Measurements from ENCODE around the gene AKR1C4. TPM values are rescaled to one million over a fixed set of nuclear protein-coding genes. Genes with fewer than 3 reads are reported as not detected.
"Not testable (repeated sequence)": the region's sequence is repeated elsewhere in the genome, so short reads cannot be mapped to it uniquely, and the experiment has no call there.

Gene AKR1C4
- total RNA-seq, 1 experiment from 2014 or later: not detected

DNA sequence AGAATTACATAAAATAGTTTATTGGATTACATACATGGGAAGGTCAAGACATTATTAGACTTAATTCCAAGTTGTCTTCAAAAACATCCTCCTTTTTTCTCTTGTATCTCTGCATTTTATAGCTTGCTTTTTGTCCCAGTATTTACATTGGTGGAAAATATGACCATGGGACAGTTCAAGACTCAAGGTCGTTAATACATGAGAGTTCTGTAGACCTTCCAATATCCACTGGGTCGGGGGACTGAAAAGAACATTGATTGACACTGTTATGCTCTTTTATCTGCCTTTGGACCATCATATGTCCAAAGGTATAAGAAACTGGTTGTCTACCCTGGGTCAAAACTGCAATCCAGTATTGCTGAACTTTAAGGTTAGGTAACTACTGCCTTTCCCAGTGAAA is 36.7 kb downstream of the AKR1C4 start:
- no peaks in the 10 kb centered on the region for H3K36me3 ChIP-seq
- no peaks in the 10 kb centered on the region for H3K9me3 ChIP-seq (replicated peaks)
- no peaks in the 10 kb centered on the region for H3K27me3 ChIP-seq
- DNase-seq: no peak
- 0 out of 2 replicates have a peak, but pooled peaks cover 3% of the 10 kb centered on the region for H3K4me1 ChIP-seq
- H3K27ac ChIP-seq: no peak overlapping the region
- no peak overlapping the region for H3K4me3 ChIP-seq

DNA sequence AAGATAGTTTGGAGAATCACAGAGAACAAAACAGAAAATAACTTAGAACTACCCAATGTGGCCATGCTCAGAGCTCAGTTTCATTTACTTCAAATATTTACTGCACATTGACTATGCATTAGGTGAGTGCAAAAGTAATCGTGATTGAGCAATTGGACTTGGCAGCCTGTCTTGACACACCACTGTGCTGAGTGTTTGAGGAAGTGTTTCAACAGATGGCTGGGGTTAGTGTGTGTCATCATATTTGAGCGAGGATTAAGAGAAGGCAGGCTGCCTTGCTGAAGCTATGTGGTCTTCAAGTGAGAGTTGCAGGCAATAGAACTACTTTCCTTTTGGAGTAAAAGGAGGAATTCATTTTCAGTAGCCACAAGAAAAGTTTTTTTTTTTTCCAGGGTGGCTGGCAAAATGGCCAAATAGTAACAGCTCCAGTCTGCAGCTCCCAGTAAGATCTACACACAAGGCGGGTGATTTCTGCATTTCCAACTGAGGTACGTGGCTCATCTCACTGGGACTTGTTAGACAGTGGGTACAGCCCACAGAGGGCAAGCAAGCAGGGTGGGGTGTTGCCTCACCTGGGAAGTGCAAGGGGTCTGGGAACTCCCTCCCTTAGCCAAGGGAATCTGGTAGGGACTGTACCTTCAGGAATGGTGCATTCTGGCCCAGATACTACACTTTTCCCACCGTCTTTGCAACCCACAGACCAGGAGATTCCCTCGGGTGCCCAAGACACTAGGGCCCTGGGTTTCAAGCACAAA is 37.6 kb downstream of the AKR1C4 start:
- Histone ChIP-seq H3K4me3 (no peak overlapping the region), H3K27me3 (no peaks in the 10 kb centered on the region), H3K27ac (no peak overlapping the region), H3K9me3 (replicated peaks) (no peaks in the 10 kb centered on the region), H3K4me1 (0 out of 2 replicates have a peak, but pooled peaks cover 3% of the 10 kb centered on the region), H3K36me3 (no peaks in the 10 kb centered on the region)
- DNase-seq: peak; percentile 4 to 49

DNA sequence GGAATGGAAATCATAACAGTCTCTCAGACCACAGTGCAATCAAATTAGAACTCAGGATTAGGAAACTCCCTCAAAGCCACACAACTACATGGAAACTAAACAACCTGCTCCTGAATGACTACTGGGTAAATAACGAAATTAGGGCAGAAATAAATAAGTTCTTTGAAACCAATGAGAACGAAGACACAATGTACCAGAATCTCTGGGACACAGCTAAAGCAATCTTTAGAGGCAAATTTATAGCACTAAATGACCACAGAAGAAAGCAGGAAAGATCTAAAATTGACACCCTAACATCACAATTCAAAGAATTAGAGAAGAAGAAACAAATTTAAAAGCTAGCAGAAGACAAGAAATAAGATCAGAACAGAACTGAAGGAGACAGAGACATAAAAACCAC is 40.9 kb downstream of the AKR1C4 start:
- H3K36me3 ChIP-seq; H3K9me3 ChIP-seq (replicated peaks); H3K27ac ChIP-seq: not testable (repeated sequence)

DNA sequence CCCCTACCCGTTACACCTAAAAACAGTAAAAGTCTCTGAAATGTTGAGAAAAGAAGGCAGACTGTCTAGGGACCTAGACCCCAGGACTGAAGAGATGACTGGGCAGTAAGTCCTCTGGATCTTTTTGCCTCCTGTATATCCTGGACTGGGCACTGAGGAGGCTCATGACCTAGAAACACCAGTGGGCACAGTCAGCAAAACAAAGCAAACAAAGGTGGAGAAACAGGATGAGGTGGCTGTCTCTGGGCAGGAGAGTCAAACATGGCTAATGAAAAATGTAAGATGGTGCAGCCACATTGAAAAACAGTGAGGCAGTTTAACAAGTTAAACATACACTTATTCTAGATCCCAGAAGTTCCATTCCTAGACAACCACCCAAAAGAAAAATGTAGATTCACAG is 45.9 kb downstream of the AKR1C4 start:
- Histone ChIP-seq H3K4me3 (no peak overlapping the region), H3K9me3 (replicated peaks) (no peaks in the 10 kb centered on the region), H3K27me3 (no peaks in the 10 kb centered on the region), H3K4me1 (no peaks in the 10 kb centered on the region), H3K27ac (no peak overlapping the region), H3K36me3 (no peaks in the 10 kb centered on the region)
- DNase-seq: no peak

More for the DNA sequence above, 40.9 kb downstream of the AKR1C4 start:
- not testable (repeated sequence) for H3K4me3 ChIP-seq, DNase-seq, H3K4me1 ChIP-seq, H3K27me3 ChIP-seq

DNA sequence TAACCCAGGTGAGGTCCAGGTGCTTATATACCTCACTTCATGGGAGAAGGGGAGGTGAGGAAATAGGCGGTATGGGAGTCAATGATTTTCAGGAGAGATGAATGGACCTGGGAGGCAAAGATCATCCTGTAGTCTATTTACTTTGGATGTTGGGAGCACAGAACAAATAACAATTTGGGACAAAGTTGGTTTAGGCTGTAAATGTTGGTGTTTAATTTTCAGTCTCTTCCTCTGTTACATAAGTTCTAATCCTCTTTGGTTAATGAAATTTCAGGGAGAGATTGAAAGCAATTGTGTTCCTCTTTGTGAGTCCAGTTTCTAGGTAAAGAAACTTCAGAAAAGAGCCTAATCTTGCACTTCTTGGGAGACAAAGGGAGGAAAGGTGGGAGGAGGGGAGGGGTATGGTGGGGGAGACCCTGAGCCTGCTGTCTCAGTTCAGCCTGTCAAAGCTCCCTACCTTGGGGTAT is 46.9 kb downstream of the AKR1C4 start:
- Histone ChIP-seq H3K4me1 (no peaks in the 10 kb centered on the region), H3K36me3 (no peaks in the 10 kb centered on the region)

DNA sequence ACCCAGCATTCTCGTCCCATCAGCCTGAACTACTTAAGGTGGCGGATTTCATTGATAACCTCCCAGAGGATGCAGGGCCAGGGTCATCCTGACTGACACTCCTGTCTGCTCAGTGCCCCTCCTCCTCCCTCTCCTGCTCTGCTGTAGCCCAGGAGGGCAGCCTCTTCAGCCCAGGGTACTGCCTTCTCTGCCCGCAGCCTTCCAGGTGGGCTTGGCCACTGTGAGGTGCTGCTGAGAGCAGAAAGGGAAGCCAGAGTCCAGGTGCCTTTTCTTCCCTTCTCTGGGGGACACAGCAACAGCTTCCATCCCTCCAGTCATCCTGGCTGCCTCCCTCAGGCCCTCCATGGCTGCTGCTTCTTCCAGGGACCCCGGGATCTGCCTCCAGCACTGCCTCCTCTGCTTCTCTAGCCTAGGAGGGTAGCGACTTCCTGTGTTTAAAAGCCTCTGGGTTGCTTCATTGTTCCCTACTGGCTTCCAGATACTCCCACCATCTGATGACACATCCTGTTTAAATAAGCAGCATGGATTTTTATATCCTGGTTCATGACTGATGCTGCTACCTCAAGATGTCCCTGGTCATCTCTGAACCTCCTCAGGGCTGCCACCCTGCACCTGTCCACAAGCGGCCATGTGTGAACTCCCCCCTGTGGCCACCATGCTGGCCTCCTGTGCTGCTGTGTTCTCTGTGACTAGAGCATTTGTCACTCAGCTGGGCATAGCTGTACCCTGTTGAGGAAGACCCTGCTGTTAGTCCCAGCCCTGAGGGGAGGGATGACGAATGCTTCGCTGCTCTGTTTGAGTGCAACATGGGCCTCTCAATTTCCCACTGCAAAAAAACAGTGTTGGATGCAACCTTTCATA is 55.8 kb downstream of the AKR1C4 start:
- H3K4me1 ChIP-seq: no peaks in the 10 kb centered on the region
- no peak for DNase-seq
- no peaks in the 10 kb centered on the region for H3K36me3 ChIP-seq
- no peak overlapping the region for H3K4me3 ChIP-seq
- H3K27me3 ChIP-seq: no peaks in the 10 kb centered on the region
- H3K9me3 ChIP-seq (replicated peaks): no peaks in the 10 kb centered on the region
- no peak overlapping the region for H3K27ac ChIP-seq

More for the DNA sequence above, 46.9 kb downstream of the AKR1C4 start:
- Histone ChIP-seq H3K27me3 (no peaks in the 10 kb centered on the region), H3K4me3 (no peak overlapping the region), H3K27ac (no peak overlapping the region), H3K9me3 (replicated peaks) (no peaks in the 10 kb centered on the region)
- DNase-seq: no peak

DNA sequence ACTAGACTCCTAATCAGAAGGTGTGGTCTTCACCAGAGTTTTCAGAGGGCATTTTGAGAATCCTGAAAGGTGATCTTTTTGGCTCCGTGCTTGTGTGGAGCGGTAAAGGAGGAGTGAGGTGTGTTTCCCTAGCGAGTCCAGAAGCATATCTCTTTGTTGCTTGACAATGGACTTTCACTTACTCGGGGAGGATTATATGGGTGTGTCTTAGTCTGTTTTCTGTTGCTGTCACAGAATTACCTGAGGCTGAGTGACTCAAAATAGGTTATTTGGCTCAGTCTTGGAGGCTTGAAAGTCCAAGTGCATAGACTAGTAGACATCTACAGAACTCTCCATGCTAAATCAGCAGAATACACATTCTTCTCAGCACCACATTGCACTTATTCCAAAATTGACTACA is 57.9 kb downstream of the AKR1C4 start:
- Histone ChIP-seq H3K4me1 (no peaks in the 10 kb centered on the region), H3K9me3 (replicated peaks) (no peaks in the 10 kb centered on the region), H3K36me3 (no peaks in the 10 kb centered on the region), H3K27ac (no peak overlapping the region), H3K27me3 (no peaks in the 10 kb centered on the region), H3K4me3 (no peak overlapping the region)
- no peak for DNase-seq

DNA sequence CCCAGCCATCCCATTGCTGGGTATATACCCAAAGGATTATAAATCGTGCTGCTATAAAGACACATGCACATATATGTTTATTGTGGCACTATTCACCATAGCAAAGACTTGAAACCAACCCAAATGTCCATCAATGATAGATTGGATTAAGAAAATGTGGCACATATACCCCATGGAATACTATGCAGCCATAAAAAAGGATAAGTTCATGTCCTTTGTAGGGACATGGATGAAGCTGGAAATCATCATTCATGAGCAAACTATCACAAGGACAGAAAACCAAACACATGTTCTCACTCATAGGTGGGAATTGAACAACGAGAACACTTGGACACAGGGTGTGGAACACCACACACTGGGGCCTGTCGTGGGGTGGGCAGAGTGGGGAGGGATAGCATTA is 61.1 kb downstream of the AKR1C4 start:
- H3K4me1 ChIP-seq; H3K27ac ChIP-seq; DNase-seq; H3K9me3 ChIP-seq (replicated peaks); H3K27me3 ChIP-seq; H3K36me3 ChIP-seq; H3K4me3 ChIP-seq: not testable (repeated sequence)

DNA sequence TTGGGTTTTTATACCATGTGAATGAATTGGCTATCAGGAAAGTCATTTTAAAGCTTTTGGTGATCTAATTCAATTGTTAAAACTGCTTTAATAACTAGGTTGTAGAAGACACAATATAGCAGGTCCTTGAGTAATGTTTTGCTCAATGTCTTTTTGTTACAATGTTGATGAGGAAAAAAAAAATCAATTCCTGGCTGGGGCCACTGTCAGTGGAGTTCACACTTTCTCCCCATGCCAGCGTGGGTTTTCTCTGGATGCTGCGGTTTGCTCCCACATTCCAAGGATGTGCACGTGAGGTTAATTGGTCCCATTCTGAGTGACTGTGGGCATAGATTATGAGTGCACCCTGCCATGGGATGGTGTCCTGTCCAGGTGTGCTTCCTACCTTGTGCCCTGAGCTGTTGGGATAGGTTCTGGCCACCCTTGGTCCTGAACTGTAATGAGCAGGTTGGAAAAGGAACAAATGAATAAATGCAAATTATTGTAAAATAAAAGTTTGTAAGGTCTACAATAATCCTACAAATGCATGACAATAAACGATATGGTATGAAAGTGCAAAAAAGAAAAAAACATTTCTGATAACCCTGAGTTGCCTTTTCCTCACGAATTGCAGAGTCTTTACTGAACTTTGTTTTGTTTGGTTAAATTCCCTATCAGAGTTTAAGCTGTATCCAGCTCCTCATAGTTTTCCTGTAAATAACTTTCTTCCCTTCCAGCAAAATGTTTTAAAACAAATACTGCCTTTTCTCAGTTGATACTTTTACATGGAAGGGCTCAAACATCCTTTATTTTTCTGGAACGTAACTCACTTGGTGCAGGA is 62.7 kb downstream of the AKR1C4 start:
- no peak overlapping the region for H3K4me3 ChIP-seq
- H3K36me3 ChIP-seq: no peaks in the 10 kb centered on the region

DNA sequence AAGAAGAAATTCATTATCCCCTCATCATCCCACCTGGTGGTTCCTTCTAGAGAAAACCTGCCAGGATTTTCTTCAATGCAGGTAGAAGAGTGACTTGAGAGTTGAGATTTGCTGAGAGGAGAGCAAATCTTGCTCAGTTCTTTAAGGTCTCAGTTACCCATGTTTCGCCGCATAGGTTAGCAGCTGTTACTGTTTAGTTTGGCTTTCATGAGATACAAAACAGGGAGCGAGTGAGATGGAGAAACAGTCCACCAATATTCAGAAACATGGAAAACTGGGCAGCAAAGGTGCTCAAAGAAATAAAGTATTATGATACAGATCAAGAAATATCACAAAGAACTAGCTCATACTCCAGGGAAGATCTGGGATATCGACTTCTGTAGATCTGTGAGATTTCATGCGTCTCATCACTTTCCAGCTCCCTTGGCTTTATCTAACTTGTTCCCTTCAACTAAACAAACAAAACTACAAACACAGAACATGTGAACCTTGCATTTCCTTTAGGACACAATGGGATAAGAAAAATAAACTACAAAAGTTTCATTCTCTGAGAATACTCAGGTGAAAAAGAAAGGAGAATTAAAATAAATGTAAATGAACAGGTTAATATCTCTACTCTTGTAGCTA is 63.4 kb downstream of the AKR1C4 start:
- H3K4me1 ChIP-seq: no peaks in the 10 kb centered on the region
- H3K9me3 ChIP-seq (replicated peaks): no peaks in the 10 kb centered on the region
- no peak overlapping the region for H3K27ac ChIP-seq
- H3K4me3 ChIP-seq: no peak overlapping the region
- H3K36me3 ChIP-seq: no peaks in the 10 kb centered on the region
- H3K27me3 ChIP-seq: no peaks in the 10 kb centered on the region
- DNase-seq: no peak

More for the DNA sequence above, 62.7 kb downstream of the AKR1C4 start:
- Histone ChIP-seq H3K27ac (no peak overlapping the region), H3K27me3 (no peaks in the 10 kb centered on the region), H3K4me1 (no peaks in the 10 kb centered on the region), H3K9me3 (replicated peaks) (no peaks in the 10 kb centered on the region)
- no peak for DNase-seq

DNA sequence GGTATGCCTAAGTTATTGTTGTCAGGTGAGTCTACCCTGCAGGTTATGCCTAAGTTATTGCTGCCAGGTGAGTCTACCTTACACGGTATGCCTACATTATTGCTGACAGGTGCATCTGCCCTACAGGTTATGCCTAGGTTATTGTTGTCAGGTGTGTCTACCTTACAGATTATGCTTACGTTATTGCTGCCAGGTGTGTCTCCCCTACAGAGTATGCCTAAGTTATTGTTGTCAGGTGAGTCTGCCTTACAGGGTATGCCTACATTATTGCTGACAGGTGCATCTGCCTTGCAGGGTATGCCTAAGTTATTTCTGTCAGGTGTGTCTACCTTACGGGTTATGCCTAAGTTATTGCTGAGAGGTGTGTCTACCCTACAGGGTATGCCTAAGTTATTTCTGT is 64.2 kb downstream of the AKR1C4 start:
- no peak overlapping the region for H3K4me3 ChIP-seq
- no peaks in the 10 kb centered on the region for H3K4me1 ChIP-seq
- H3K27me3 ChIP-seq: no peaks in the 10 kb centered on the region
- no peak overlapping the region for H3K27ac ChIP-seq
- H3K36me3 ChIP-seq: no peaks in the 10 kb centered on the region
- DNase-seq: no peak
- no peaks in the 10 kb centered on the region for H3K9me3 ChIP-seq (replicated peaks)

DNA sequence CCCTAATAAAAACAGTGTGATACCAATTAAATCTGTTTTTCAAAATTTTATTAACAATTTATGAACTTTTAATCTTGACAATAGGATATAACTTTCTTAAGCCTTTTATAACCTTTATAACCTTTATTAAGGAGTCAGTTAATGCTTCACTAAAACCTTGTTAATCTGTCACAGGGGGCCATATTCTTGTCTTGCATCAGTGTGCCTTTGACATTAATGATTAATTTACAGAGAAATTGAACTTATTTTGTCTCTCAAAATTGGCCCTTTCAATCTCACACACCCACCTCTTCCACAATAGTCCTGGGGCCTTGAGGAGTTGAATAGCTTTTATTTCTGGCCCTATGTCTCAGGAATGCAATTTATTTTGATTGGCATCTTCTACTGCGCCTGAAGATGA is 68.5 kb downstream of the AKR1C4 start:
- DNase-seq: no peak
- Histone ChIP-seq H3K36me3 (no peaks in the 10 kb centered on the region), H3K9me3 (replicated peaks) (no peaks in the 10 kb centered on the region), H3K27ac (no peak overlapping the region), H3K4me3 (no peak overlapping the region), H3K4me1 (no peaks in the 10 kb centered on the region), H3K27me3 (no peaks in the 10 kb centered on the region)

DNA sequence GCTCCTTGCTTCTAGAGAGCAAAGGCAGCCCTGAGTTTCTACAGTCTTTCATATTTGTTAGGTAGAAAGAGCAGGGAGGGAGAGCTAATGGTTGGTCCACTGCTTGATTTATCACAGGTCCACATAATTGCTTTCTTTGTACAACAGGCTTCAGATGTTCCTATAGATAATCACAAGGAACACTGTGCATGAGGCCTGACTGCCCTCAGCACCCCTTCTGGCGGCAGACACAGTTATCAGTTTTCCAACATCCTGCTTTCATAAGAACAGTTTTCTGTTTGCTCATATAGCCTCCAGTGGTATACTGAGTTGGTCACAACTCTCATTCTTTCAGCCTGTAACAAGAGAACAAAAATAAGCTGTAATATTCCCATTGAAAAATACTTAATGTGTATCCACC is 69.7 kb downstream of the AKR1C4 start:
- Histone ChIP-seq H3K27me3 (no peaks in the 10 kb centered on the region), H3K27ac (no peak overlapping the region), H3K9me3 (replicated peaks) (no peaks in the 10 kb centered on the region), H3K4me3 (no peak overlapping the region), H3K4me1 (no peaks in the 10 kb centered on the region), H3K36me3 (no peaks in the 10 kb centered on the region)
- no peak for DNase-seq

DNA sequence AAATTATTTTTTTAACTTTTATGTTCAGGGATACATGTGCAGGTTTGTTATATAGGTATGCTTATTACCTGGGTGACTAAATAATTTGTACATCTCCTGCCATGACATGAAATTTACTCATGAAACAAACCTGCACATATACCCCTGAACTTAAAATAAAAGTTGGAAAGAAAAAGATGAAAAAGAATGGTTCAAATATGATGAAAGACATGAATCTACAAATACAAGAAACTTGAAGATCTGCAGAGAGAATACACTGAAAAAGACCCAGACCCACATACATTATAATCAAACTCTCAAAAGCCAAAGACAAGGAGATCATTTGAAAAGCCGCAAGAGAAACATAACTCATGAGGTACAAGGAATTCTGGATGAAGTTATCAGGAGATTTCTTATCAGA is 70.2 kb downstream of the AKR1C4 start:
- Histone ChIP-seq H3K4me1 (no peaks in the 10 kb centered on the region), H3K36me3 (no peaks in the 10 kb centered on the region), H3K4me3 (no peak overlapping the region), H3K27me3 (no peaks in the 10 kb centered on the region), H3K27ac (no peak overlapping the region), H3K9me3 (replicated peaks) (no peaks in the 10 kb centered on the region)
- DNase-seq: no peak
